HEK293 (cell line): Measurements from ENCODE around the gene ZNF653.

Experiments
- CTCF ChIA-PET: fragments of 350-600 bp; formaldehyde crosslinking; extraction: SDS; loops from one replicate; lab custom pipeline; 2021; ENCODE audit warnings: antibody characterized with exemption; lab: Yijun Ruan, JAX
- POLR2A ChIA-PET: fragments of 300-600 bp; formaldehyde crosslinking; extraction: SDS; loops from one replicate; lab custom pipeline; 2020; ENCODE audit warnings: antibody characterized with exemption, inconsistent platforms; lab: Yijun Ruan, JAX
- H3K27ac ChIP-seq: fragments of 200-500 bp; sonication (Bioruptor generic); 2 replicates; pipeline ENCODE4 v1.5.1; 2014; ENCODE audit warnings: low read depth, low read length, control low read depth, inconsistent platforms; ENCODE audit errors: extremely low read depth
- H3K36me3 ChIP-seq, 2 experiments: fragments of 200-500 bp in 1 of 2; sonication (Bioruptor generic) in 1 of 2; 1 replicate in 1 of 2; 2 replicates in 1 of 2; pipeline ENCODE4 v1.5.1; 2014 to 2017; ENCODE audit warnings: inconsistent platforms in 2 of 2, low read length in 2 of 2; ENCODE audit not compliant: control insufficient read depth in 2 of 2, insufficient read depth in 1 of 2
- H3K4me1 ChIP-seq: fragments of 200-500 bp; sonication (Bioruptor generic); 2 replicates; pipeline ENCODE4 v1.5.1; 2014; ENCODE audit warnings: mild to moderate bottlenecking, low read length, inconsistent platforms; ENCODE audit not compliant: control insufficient read depth, insufficient read depth
- H3K4me3 ChIP-seq: 2 replicates; pipeline ENCODE4 v1.5.1; 2011; ENCODE audit warnings: low read depth, mild to moderate bottlenecking, control low read depth, low read length, moderate library complexity
- H3K9me3 ChIP-seq: fragments of 200-500 bp; sonication (Bioruptor generic); 2 replicates; pipeline ENCODE4 v1.5.1; 2014; ENCODE audit warnings: low read depth, low read length, inconsistent platforms; ENCODE audit not compliant: control insufficient read depth, insufficient read depth
- BCL11A ChIP-seq: fragments of 450-650 bp; formaldehyde crosslinking; IDR thresholded peaks from 2 replicates; pipeline ENCODE4 v1.5.1; 2016; ENCODE audit warnings: low read depth, missing biosample characterization, missing genetic modification characterization
- GFI1B ChIP-seq: fragments of 450-650 bp; formaldehyde crosslinking; IDR thresholded peaks from 2 replicates; pipeline ENCODE4 v1.5.1; 2016; ENCODE audit warnings: missing biosample characterization, missing genetic modification characterization
- GLI4 ChIP-seq: fragments of 450-650 bp; formaldehyde crosslinking; IDR thresholded peaks from 2 replicates; pipeline ENCODE4 v1.5.1; 2016; ENCODE audit warnings: missing biosample characterization, missing genetic modification characterization
- HOXD13 ChIP-seq: sonication (generic); formaldehyde crosslinking; IDR thresholded peaks from 2 replicates; pipeline ENCODE4 v1.8.0; 2022; ENCODE audit warnings: missing genetic modification reagents, borderline replicate concordance
- KLF8 ChIP-seq: fragments of 450-650 bp; formaldehyde crosslinking; IDR thresholded peaks from 2 replicates; pipeline ENCODE4 v1.5.1; 2016; ENCODE audit warnings: missing biosample characterization, missing genetic modification characterization
- KLF9 ChIP-seq: fragments of 450-650 bp; formaldehyde crosslinking; IDR thresholded peaks from 2 replicates; pipeline ENCODE4 v1.5.1; 2016; ENCODE audit warnings: missing biosample characterization, missing genetic modification characterization, low read depth
- MEIS1 ChIP-seq: sonication (generic); formaldehyde crosslinking; IDR thresholded peaks from 2 replicates; pipeline ENCODE4 v1.8.1; 2022; ENCODE audit warnings: missing genetic modification reagents, mild to moderate bottlenecking, borderline replicate concordance
- MYNN ChIP-seq: fragments of 450-650 bp; formaldehyde crosslinking; IDR thresholded peaks from 2 replicates; pipeline ENCODE4 v1.5.1; 2016; ENCODE audit warnings: missing biosample characterization, missing genetic modification characterization, borderline replicate concordance
- MZF1 ChIP-seq: fragments of 450-650 bp; formaldehyde crosslinking; IDR thresholded peaks from 2 replicates; pipeline ENCODE4 v1.5.1; 2017; ENCODE audit warnings: missing biosample characterization, missing genetic modification characterization, borderline replicate concordance
- ZBTB20 ChIP-seq: fragments of 450-650 bp; formaldehyde crosslinking; IDR thresholded peaks from 2 replicates; pipeline ENCODE4 v1.5.1; 2016; ENCODE audit warnings: missing biosample characterization, missing genetic modification characterization
- ZFHX2 ChIP-seq: fragments of 450-650 bp; formaldehyde crosslinking; conservative IDR thresholded peaks from 2 replicates; pipeline ENCODE4 v1.5.1; 2016; ENCODE audit warnings: missing biosample characterization, missing genetic modification characterization
- ZFP41 ChIP-seq: fragments of 450-650 bp; formaldehyde crosslinking; IDR thresholded peaks from 2 replicates; pipeline ENCODE4 v1.5.1; 2016; ENCODE audit warnings: missing biosample characterization, missing genetic modification characterization, borderline replicate concordance
- ZNF19 ChIP-seq: fragments of 450-650 bp; formaldehyde crosslinking; IDR thresholded peaks from 2 replicates; pipeline ENCODE4; 2016; ENCODE audit warnings: missing biosample characterization, missing genetic modification characterization, low read depth
- ZNF214 ChIP-seq: fragments of 450-650 bp; formaldehyde crosslinking; IDR thresholded peaks from 2 replicates; pipeline ENCODE4 v1.5.1; 2017; ENCODE audit warnings: missing biosample characterization, mild to moderate bottlenecking, missing genetic modification characterization, borderline replicate concordance
- ZNF24 ChIP-seq: fragments of 450-650 bp; formaldehyde crosslinking; IDR thresholded peaks from 2 replicates; pipeline ENCODE4 v1.5.1; 2016; ENCODE audit warnings: missing biosample characterization, missing genetic modification characterization
- ZNF248 ChIP-seq: fragments of 450-650 bp; formaldehyde crosslinking; IDR thresholded peaks from 2 replicates; pipeline ENCODE4 v1.5.1; 2017; ENCODE audit warnings: missing biosample characterization, missing genetic modification characterization
- ZNF324 ChIP-seq: fragments of 450-650 bp; formaldehyde crosslinking; IDR thresholded peaks from 2 replicates; pipeline ENCODE4 v1.5.1; 2016; ENCODE audit warnings: missing biosample characterization, missing genetic modification characterization
- ZNF350 ChIP-seq: fragments of 450-650 bp; formaldehyde crosslinking; IDR thresholded peaks from 2 replicates; pipeline ENCODE4 v1.5.0; 2017; ENCODE audit warnings: missing biosample characterization, mild to moderate bottlenecking, missing genetic modification characterization
- ZNF354C ChIP-seq: fragments of 450-650 bp; formaldehyde crosslinking; IDR thresholded peaks from 2 replicates; pipeline ENCODE4 v1.5.1; 2016; ENCODE audit warnings: missing biosample characterization, missing genetic modification characterization, low read depth, borderline replicate concordance
- ZNF473 ChIP-seq: fragments of 450-650 bp; formaldehyde crosslinking; IDR thresholded peaks from 2 replicates; pipeline ENCODE4 v1.5.1; 2017; ENCODE audit warnings: missing biosample characterization, missing genetic modification characterization
- ZNF561 ChIP-seq: fragments of 450-650 bp; IDR thresholded peaks from 2 replicates; pipeline ENCODE4 v1.5.1; 2018; ENCODE audit warnings: missing biosample characterization, missing genetic modification characterization, borderline replicate concordance
- ZNF600 ChIP-seq: fragments of 450-650 bp; formaldehyde crosslinking; IDR thresholded peaks from 2 replicates; pipeline ENCODE4 v1.5.1; 2016; ENCODE audit warnings: missing biosample characterization, missing genetic modification characterization
- ZNF658 ChIP-seq: fragments of 450-650 bp; formaldehyde crosslinking; IDR thresholded peaks from 2 replicates; pipeline ENCODE4; 2016; ENCODE audit warnings: missing biosample characterization, missing genetic modification characterization
- ZNF677 ChIP-seq: fragments of 450-650 bp; IDR thresholded peaks from 2 replicates; pipeline ENCODE4 v1.5.0; 2018; ENCODE audit warnings: missing biosample characterization, mild to moderate bottlenecking, missing genetic modification characterization, moderate library complexity
- ZSCAN16 ChIP-seq: fragments of 450-650 bp; formaldehyde crosslinking; IDR thresholded peaks from 2 replicates; pipeline ENCODE4 v1.5.1; 2016; ENCODE audit warnings: missing biosample characterization, missing genetic modification characterization
- TF ChIP-seq, protein P1 (sequence below): fragments of 450-650 bp; formaldehyde crosslinking; IDR thresholded peaks from 2 replicates; pipeline ENCODE4 v1.5.1; 2016; ENCODE audit warnings: missing biosample characterization, missing genetic modification characterization
- TF ChIP-seq, protein P2 (sequence below): fragments of 450-650 bp; formaldehyde crosslinking; IDR thresholded peaks from 2 replicates; pipeline ENCODE4 v1.5.1; 2016; ENCODE audit warnings: missing biosample characterization, missing genetic modification characterization
- TF ChIP-seq, protein P3 (sequence below): fragments of 450-650 bp; formaldehyde crosslinking; IDR thresholded peaks from 2 replicates; pipeline ENCODE4 v1.5.1; 2016; ENCODE audit warnings: missing biosample characterization, missing genetic modification characterization
- TF ChIP-seq, protein P4 (sequence below): fragments of 450-650 bp; formaldehyde crosslinking; IDR thresholded peaks from 2 replicates; pipeline ENCODE4 v1.5.1; 2017; ENCODE audit warnings: missing biosample characterization, missing genetic modification characterization

Gene ZNF653

DNA sequence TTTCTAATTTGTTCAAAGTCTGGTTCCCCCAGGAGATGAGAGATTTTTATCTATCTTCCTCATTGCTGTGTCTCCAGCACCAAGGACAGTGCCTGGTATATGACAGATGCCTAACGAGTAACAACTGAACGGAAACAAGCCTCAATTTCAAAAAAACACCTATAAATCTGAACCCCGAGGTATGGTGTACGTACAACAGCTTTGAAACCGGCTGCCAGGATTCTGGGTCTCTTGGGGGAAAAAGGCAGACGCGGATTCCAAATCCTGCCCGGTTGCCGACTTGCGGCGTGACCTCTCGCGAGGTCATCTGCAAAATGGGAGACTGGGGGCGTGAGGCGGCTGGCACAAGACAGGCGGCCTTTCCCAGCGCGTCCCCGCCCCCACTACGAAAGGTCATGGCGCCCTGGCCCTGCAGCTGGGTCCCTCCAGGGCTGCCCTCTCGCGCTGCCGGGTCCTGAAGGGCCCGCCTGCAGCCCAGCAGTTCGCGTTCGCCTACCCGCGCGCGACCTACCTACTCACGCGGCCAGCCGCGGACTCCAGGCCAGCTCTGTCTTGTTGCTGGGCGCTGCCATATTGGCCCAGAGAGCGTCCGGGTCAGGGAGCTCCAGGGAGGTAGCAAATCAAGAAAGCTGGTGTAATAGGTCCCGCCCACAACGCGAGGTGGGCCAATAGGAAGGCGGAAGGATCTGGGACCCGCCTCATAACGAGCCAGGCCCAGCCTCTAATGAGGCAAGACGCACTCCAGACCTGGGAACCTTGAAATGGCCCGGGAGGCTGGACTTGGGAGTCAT lies 23.1 kb upstream of the ZNF653 start, which contains the start of gene ECSIT:
ECSIT (minus strand) TSS at position 584 of the 791 bp plus-strand sequence. CDS start 9,964 bp downstream, outside the sequence.
- Histone ChIP-seq H3K4me3 (peak within 1 kb of the TSS; percentile 93), H3K4me1 (no peaks in the 10 kb centered on the region), H3K36me3 (no peaks in the 10 kb centered on the region; a peak in 1 of 3 replicates), H3K27ac (peak within 1 kb of the TSS; percentile 61), H3K9me3 (no peaks in the 10 kb centered on the region)
- ChIA-PET CTCF (interaction anchor here (1.4 kb wide), 1 partner anchor 8 kb away, joined by 5 read pairs; no protein-coding TSS in a partner anchor), POLR2A (interaction anchor here (0.7 to 1.7 kb wide), 8 partner anchors 10 to 148 kb away, joined by 3 to 11 read pairs (median 4); partner anchors contain the start of genes CNN1, ELOF1 and ZNF653)
- TF ChIP-seq GFI1B (tag by site-specific recombination) (no peak), KLF8 (tag by site-specific recombination) (peak; percentile 41; the same call in 1 of the 2 replicates), ZFP41 (tag by site-specific recombination) (no peak), ZFHX2 (tag by site-specific recombination) (peak; percentile 83), ZNF600 (peak; percentile 62), ZNF354C (tag by site-specific recombination) (no peak), ZNF658 (tag by site-specific recombination) (no peak), ZNF324 (tag by site-specific recombination) (peak; percentile 78; the same call in 1 of the 2 replicates), HOXD13 (CRISPR knock-in tag) (no peak), ZNF248 (tag by site-specific recombination) (no peak), KLF9 (tag by site-specific recombination) (peak; percentile 95), MEIS1 (no peak), ZNF561 (tag by site-specific recombination) (no peak), ZBTB20 (peak; percentile 75; the same call in 1 of the 2 replicates), ZNF19 (no peak), ZNF350 (tag by site-specific recombination) (no peak), ZSCAN16 (tag by site-specific recombination) (no peak), ZNF214 (no peak), BCL11A (tag by site-specific recombination) (0 out of 2 replicates have a peak, but pooled peaks have one; percentile 37), ZNF677 (tag by site-specific recombination) (no peak), ZNF473 (no peak), MZF1 (tag by site-specific recombination) (no peak), MYNN (tag by site-specific recombination) (no peak), GLI4 (tag by site-specific recombination) (no peak), ZNF24 (tag by site-specific recombination) (no peak)
- TF ChIP-seq, protein P1, sequence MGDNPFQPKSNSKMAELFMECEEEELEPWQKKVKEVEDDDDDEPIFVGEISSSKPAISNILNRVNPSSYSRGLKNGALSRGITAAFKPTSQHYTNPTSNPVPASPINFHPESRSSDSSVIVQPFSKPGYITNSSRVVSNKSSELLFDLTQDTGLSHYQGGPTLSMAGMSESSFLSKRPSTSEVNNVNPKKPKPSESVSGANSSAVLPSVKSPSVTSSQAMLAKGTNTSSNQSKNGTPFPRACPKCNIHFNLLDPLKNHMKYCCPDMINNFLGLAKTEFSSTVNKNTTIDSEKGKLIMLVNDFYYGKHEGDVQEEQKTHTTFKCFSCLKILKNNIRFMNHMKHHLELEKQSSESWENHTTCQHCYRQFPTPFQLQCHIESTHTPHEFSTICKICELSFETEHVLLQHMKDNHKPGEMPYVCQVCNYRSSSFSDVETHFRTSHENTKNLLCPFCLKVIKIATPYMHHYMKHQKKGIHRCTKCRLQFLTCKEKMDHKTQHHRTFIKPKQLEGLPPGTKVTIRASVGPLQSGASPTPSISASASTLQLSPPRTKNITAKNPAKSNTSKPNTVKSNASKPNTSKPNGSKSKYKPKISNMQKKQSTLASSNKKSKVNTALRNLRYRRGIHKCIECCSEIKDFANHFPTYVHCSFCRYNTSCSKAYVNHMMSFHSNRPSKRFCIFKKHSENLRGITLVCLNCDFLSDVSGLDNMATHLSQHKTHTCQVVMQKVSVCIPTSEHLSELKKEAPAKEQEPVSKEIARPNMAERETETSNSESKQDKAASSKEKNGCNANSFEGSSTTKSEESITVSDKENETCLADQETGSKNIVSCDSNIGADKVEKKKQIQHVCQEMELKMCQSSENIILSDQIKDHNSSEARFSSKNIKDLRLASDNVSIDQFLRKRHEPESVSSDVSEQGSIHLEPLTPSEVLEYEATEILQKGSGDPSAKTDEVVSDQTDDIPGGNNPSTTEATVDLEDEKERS (tag by site-specific recombination) = no peak
- TF ChIP-seq, protein P2, sequence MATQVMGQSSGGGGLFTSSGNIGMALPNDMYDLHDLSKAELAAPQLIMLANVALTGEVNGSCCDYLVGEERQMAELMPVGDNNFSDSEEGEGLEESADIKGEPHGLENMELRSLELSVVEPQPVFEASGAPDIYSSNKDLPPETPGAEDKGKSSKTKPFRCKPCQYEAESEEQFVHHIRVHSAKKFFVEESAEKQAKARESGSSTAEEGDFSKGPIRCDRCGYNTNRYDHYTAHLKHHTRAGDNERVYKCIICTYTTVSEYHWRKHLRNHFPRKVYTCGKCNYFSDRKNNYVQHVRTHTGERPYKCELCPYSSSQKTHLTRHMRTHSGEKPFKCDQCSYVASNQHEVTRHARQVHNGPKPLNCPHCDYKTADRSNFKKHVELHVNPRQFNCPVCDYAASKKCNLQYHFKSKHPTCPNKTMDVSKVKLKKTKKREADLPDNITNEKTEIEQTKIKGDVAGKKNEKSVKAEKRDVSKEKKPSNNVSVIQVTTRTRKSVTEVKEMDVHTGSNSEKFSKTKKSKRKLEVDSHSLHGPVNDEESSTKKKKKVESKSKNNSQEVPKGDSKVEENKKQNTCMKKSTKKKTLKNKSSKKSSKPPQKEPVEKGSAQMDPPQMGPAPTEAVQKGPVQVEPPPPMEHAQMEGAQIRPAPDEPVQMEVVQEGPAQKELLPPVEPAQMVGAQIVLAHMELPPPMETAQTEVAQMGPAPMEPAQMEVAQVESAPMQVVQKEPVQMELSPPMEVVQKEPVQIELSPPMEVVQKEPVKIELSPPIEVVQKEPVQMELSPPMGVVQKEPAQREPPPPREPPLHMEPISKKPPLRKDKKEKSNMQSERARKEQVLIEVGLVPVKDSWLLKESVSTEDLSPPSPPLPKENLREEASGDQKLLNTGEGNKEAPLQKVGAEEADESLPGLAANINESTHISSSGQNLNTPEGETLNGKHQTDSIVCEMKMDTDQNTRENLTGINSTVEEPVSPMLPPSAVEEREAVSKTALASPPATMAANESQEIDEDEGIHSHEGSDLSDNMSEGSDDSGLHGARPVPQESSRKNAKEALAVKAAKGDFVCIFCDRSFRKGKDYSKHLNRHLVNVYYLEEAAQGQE (tag by site-specific recombination) = peak; percentile 99
- TF ChIP-seq, protein P3, sequence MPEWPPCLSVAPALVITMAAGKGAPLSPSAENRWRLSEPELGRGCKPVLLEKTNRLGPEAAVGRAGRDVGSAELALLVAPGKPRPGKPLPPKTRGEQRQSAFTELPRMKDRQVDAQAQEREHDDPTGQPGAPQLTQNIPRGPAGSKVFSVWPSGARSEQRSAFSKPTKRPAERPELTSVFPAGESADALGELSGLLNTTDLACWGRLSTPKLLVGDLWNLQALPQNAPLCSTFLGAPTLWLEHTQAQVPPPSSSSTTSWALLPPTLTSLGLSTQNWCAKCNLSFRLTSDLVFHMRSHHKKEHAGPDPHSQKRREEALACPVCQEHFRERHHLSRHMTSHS = no peak
- TF ChIP-seq, protein P4, sequence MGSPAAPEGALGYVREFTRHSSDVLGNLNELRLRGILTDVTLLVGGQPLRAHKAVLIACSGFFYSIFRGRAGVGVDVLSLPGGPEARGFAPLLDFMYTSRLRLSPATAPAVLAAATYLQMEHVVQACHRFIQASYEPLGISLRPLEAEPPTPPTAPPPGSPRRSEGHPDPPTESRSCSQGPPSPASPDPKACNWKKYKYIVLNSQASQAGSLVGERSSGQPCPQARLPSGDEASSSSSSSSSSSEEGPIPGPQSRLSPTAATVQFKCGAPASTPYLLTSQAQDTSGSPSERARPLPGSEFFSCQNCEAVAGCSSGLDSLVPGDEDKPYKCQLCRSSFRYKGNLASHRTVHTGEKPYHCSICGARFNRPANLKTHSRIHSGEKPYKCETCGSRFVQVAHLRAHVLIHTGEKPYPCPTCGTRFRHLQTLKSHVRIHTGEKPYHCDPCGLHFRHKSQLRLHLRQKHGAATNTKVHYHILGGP (tag by site-specific recombination) = no peak
